Thoracic aorta (tissue), 2 donors: ENCODE results near the gene MAP6. TPM values are rescaled to one million over a fixed set of nuclear protein-coding genes. Genes with fewer than 3 reads are reported as not detected.
A peak's percentile ranks its signal among the peaks of the same experiment; 100 is the strongest.

ENCODE experiments used
- ATAC-seq: fragments of 150-250 bp; one replicate; pipeline ENCODE4 v1.8.0; 2017; ENCODE audit warnings: low read depth; ENCODE audit not compliant: insufficient number of reproducible peaks, low FRiP score
- DNase-seq: peaks from one replicate; pipeline ENCODE4 v3.0.0-alpha.2; 2020; ENCODE audit warnings: low spot score
- H3K27ac ChIP-seq, 2 donors: fragments of 200-600 bp; sonication (generic); 1 replicate in 1 of 2; 2 replicates in 1 of 2; pipeline ENCODE4 v1.5.1; 2016; ENCODE audit warnings: mild to moderate bottlenecking in 2 of 2, moderate library complexity in 2 of 2
- H3K27me3 ChIP-seq: fragments of 200-600 bp; sonication (generic); replicated peaks from 2 replicates; pipeline ENCODE4 v1.6.0; 2016; ENCODE audit warnings: mild to moderate bottlenecking; ENCODE audit not compliant: insufficient read depth
- H3K36me3 ChIP-seq: fragments of 200-600 bp; sonication (generic); one replicate; pipeline ENCODE4 v1.5.1; 2016
- H3K4me1 ChIP-seq, 2 donors: fragments of 200-600 bp; sonication (generic); 1 replicate in 1 of 2; 2 replicates in 1 of 2; pipeline versions ENCODE4 v1.5.1 to v1.6.0; 2016; ENCODE audit warnings: low read depth in 2 of 2, mild to moderate bottlenecking in 1 of 2; ENCODE audit not compliant: control insufficient read depth in 1 of 2
- H3K4me3 ChIP-seq: fragments of 200-600 bp; sonication (generic); 2 replicates; pipeline ENCODE4 v1.5.1; 2016; ENCODE audit warnings: mild to moderate bottlenecking
- H3K9me3 ChIP-seq: fragments of 200-600 bp; sonication (generic); 2 replicates; pipeline ENCODE4 v1.5.1; 2016
- CTCF ChIP-seq: fragments of 200-600 bp; sonication (generic); IDR thresholded peaks from one replicate; pipeline ENCODE4 v1.5.1; 2019; ENCODE audit warnings: antibody characterized with exemption
- total RNA-seq, 2 donors: library from RNA; depleted of rRNA; stranded (reverse); fragments of >200 nt; gene quantifications; one replicate each; pipeline versions ENCODE4 v1.1.0 to v1.2.3, GENCODE V29; 2016

Gene MAP6
- total RNA-seq, 2 donors from 2014 or later: 15.6 to 16.4 TPM

GRCh38 chr11:75558939-75559843, 109.6 kb downstream of the MAP6 start:
- peak; percentile 3 for ATAC-seq
- H3K4me3 ChIP-seq: peak overlapping the region; percentile 51

DNA sequence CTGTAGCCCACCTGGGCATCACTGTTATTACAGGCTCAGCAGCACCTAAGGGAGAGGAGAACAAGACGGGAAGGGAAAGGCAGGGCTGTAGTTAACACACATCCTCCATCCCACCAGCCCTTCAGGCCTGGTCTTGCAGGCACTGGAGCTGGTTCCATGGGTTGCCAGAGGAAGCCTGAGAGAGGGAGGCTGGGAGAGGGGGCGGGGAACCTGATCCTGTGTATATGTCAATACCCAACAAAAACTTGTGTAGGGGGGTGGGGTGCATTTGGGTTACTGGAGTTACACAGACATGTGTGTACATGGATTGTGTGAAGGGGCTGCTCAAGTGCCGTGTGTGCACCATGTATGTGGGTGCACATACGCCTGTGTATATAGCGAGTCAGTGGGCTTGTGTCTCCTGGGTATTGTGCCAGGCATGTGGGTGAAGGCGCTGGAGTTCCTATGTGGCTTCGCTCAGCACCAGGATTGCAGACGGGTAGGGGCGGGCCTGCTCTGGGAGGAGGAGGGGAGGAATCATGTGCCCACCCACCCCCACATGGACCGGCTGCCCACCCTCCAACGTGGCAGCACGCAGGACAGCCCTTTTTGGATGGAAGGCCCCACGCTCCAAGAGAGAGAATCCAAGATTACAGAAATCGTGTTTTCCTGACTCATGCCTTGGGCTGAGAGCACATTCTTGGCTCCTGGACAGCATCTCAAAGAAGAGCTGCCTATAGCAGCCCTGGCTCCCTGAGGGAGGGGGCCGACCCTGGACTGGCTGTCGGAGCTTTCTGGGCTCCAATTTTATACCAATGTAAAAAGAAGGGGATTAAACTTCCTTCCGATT, 111.0 kb downstream of the MAP6 start:
- H3K4me1 ChIP-seq: peaks cover 37 to 82% of the 10 kb centered on the region in 2 donors
- H3K4me3 ChIP-seq: peak overlapping the region; percentile 51
- H3K36me3 ChIP-seq: no peaks in the 10 kb centered on the region
- DNase-seq (no peak), ATAC-seq (peak; percentile 23)
- H3K9me3 ChIP-seq: no peaks in the 10 kb centered on the region
- no peaks in the 10 kb centered on the region for H3K27me3 ChIP-seq
- H3K27ac ChIP-seq: peak overlapping the region; percentile 100
- no peak for TF ChIP-seq CTCF

More at GRCh38 chr11:75558939-75559843, 109.6 kb downstream of the MAP6 start:
- no peak for TF ChIP-seq CTCF
- DNase-seq: no peak
- peak overlapping the region; percentile 100 for H3K27ac ChIP-seq
- no peaks in the 10 kb centered on the region for H3K36me3 ChIP-seq
- no peaks in the 10 kb centered on the region for H3K9me3 ChIP-seq
- H3K27me3 ChIP-seq: no peaks in the 10 kb centered on the region
- H3K4me1 ChIP-seq: peaks cover 38 to 77% of the 10 kb centered on the region in 2 donors

DNA sequence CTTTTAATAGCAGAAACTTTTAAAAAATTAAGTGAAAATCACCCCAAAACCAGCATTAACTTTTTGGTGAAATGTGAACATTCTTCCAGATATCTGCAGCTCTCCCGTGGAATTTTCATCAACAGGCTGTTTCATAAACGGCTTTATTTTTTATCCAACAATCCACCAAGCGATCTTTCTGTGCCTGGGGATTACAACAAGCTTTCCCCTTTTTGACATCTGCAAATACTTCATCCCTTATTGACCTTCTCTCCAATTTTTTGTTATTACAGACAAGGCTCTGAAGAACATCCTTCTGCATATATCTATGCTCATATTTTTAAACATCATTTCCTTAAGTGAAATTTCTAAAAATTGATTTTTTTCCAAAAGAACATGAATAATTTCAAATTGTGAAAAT, 112.6 kb downstream of the MAP6 start:
- no peaks in the 10 kb centered on the region for H3K27me3 ChIP-seq
- no peaks in the 10 kb centered on the region for H3K9me3 ChIP-seq
- TF ChIP-seq CTCF: no peak
- H3K4me1 ChIP-seq: peaks cover 36 to 80% of the 10 kb centered on the region in 2 donors
- DNase-seq: no peak
- ATAC-seq: no peak
- peak overlapping the region; percentile 28 to 100 for H3K27ac ChIP-seq
- no peak overlapping the region for H3K4me3 ChIP-seq
- H3K36me3 ChIP-seq: no peaks in the 10 kb centered on the region

GRCh38 chr11:75555079-75555811, 113.6 kb downstream of the MAP6 start:
- ATAC-seq: no peak
- H3K27me3 ChIP-seq: no peaks in the 10 kb centered on the region
- H3K27ac ChIP-seq: peak overlapping the region; percentile 94 to 98
- H3K36me3 ChIP-seq: no peaks in the 10 kb centered on the region
- DNase-seq: no peak
- no peaks in the 10 kb centered on the region for H3K9me3 ChIP-seq
- TF ChIP-seq CTCF: no peak
- peaks cover 32 to 70% of the 10 kb centered on the region in 2 donors for H3K4me1 ChIP-seq
- H3K4me3 ChIP-seq: peak overlapping the region; percentile 56
